ENCODE measurements around the gene PARD3.

DNA sequence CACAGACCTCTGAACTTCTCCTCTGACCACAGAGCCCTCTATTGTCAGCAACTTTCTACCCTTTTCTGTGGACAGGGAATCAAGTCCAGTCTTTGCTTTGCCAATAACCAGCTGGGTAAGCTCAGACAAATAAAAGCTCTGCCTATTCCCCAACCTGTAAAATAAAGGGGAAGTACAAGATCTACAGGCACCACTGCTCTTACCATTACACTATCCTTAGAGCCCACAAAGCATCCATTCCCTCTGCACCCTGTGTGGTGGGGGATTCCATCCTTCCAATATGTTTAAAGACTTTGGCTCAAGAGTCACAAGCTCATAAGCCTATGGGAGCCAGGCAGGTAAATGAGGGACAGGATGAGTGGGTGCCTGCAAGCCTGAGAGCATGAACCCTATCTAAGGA, 88.2 kb downstream of the PARD3 start:
- TF ChIP-seq, protein P1, sequence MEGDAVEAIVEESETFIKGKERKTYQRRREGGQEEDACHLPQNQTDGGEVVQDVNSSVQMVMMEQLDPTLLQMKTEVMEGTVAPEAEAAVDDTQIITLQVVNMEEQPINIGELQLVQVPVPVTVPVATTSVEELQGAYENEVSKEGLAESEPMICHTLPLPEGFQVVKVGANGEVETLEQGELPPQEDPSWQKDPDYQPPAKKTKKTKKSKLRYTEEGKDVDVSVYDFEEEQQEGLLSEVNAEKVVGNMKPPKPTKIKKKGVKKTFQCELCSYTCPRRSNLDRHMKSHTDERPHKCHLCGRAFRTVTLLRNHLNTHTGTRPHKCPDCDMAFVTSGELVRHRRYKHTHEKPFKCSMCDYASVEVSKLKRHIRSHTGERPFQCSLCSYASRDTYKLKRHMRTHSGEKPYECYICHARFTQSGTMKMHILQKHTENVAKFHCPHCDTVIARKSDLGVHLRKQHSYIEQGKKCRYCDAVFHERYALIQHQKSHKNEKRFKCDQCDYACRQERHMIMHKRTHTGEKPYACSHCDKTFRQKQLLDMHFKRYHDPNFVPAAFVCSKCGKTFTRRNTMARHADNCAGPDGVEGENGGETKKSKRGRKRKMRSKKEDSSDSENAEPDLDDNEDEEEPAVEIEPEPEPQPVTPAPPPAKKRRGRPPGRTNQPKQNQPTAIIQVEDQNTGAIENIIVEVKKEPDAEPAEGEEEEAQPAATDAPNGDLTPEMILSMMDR (IDR thresholded peaks at IDR 0.05) = no peak
- TF ChIP-seq POLR2A (IDR thresholded peaks at IDR 0.05) = no peak
